ENCODE results near the gene HLTF.

DNA sequence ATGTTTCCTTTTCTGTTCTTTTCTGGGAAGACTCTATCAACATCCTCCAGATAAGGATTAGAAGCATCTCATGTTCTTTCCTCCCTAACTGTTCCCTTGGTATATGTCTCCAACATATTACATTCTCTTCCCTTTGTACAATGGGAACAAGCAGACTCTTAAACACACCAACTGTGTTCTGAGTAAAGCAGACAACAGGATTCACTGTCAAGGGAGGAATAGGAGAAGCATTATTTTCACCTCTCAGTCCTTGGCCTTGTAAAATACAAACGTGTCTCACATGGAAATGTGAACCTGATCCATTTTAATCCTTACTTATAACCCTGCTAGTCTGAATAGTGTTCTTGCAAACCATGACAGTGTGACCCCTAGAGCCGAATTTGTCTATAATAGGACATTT is 75.4 kb downstream of the HLTF start:
- no peak for TF ChIP-seq CTCF (conservative IDR thresholded peaks at IDR 0.05 in 1 of 2, IDR thresholded peaks at IDR 0.05 in 1 of 2; ENCODE audit: low read depth in 1 of 2, low read length in 2 of 2)
- no peak for TF ChIP-seq EZH2 (IDR thresholded peaks at IDR 0.05; ENCODE audit: low read length, missing control alignments)
